Astrocyte of the hippocampus (primary cell): ENCODE measurements around the gene MEX3A.

Experiments used
- DNase-seq: peaks from one replicate; pipeline ENCODE4 v3.0.0; 2011; ENCODE audit warnings: low read depth, low spot score

MEX3A gene

DNA sequence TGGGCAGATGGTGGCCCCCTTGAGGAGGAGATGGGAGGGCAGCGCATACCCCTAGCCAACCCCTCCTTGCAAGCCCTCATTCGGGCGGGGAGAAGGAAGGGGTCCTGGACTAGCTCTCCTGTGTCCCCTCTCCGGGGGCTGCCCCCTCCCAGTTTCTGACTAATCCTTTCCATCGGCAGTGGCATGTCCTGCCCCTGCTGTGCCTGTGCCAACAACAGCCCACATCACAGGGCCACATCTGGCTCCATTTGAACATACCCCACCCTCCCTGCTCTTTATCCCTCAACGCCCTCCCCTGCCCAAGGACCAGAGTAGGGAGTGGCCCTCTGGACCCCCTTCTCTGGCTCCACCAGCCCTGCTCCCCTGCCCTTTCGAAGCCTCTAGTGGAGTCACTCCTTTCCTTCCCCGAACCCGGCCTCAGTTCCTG lies 21.3 kb upstream of the MEX3A start:
- DNase-seq = peak; percentile 68

- peak; percentile 75 for DNase-seq
Measured at GRCh38 chr1:156102633-156103511, 20.6 kb upstream of the MEX3A start.

GRCh38 chr1:156101880-156102279 lies 19.6 kb upstream of the MEX3A start:
- DNase-seq = no peak

- no peak for DNase-seq
Measured at GRCh38 chr1:156100205-156100995, 18.1 kb upstream of the MEX3A start.

DNA sequence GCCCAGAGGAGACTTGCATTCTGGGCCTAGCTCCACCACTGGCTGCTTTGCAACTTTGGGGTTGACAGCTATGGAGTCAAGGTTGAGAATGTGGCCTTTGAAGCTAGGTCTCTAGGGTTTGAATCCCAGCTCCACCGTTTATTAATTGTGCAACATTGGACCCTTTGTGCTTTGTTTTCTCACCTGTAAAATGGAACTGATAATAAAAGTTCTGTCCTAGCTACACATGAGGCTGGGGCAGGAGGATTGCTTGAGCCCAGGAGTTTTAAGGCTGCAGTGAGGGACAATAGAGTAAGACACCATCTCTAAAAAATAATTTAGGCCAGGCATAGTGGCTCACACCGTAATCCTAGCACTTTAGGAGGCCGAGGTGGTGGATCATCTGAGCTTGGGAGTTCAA lies 17.0 kb upstream of the MEX3A start:
- no peak for DNase-seq

- no peak for DNase-seq
Measured at GRCh38 chr1:156098784-156099183, 16.5 kb upstream of the MEX3A start.

GRCh38 chr1:156097499-156098178 lies 15.4 kb upstream of the MEX3A start:
- DNase-seq = no peak

DNA sequence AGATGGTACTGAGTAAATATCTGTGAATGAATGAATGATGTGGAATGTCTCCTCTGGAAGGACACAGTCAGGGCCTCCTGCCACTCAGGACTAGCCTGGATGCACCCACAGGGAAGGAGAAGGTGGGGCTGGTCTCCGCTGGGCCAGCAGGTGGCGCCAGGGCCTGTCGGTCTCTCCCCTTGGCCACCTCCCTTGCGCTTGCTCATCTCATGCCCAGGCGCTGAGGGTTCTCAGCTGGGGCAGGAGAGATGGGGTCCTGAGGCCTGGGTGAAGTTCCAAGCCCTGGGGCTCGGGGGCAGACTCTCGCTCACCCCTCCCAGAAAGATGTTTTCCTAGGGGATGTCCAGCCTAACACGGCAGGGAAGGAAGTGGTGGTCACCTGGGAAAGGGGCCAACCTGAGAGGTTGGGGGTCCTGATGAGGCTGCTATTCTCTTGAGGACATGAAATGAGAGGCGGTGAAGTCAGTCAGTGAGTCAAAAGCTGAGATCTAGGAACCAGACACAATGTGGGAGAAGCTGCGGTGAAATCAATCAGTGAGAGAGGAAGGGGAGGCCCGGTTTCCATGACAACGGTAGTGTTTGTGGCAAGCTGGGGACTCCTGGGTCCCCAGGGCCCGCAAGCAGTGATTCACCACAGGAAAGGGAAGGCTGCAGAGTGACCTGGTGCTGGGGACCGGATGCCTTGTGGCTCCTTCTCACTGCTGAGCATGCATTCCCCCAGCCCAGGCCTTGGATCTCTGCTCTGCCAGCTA lies 14.6 kb upstream of the MEX3A start:
- peak; percentile 94 for DNase-seq

GRCh38 chr1:156095906-156096508 lies 13.7 kb upstream of the MEX3A start:
- no peak for DNase-seq

DNA sequence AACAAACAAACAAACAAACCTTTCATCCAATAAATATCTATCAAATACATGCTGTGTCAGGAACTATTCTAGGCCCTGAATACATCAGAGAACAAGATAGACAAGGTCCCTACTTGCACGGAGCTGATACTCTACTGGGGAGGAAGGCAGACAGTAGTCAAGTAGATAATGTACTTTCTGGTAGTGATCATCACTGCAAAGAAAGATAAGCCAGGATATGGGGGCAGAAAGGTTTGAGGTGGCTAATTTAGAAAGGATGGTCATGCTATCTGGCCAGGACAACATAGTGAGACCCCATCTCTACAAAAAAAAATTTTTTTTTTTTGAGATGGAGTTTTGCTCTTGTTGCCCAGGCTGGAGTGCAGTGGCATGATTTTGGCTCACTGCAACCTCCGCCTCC lies 9.3 kb upstream of the MEX3A start:
- DNase-seq = no peak

DNA sequence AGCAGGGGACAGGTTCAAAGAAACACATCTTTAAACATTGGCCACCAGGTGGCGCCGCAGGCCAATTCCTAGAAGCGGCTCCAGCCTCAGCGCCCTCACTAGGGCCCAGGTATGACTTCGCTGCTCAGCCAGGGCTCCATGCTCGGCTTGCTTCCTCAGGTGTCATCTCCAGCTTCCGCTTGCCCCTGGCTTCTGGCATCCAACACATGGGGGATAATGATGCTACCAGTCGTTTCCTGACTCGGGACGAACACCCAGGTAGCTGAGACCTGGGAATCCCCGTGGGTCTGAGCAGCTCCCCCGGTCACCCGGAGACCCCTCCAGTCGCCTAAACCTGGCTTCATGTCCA lies 8.5 kb upstream of the MEX3A start:
- peak; percentile 91 for DNase-seq

DNA sequence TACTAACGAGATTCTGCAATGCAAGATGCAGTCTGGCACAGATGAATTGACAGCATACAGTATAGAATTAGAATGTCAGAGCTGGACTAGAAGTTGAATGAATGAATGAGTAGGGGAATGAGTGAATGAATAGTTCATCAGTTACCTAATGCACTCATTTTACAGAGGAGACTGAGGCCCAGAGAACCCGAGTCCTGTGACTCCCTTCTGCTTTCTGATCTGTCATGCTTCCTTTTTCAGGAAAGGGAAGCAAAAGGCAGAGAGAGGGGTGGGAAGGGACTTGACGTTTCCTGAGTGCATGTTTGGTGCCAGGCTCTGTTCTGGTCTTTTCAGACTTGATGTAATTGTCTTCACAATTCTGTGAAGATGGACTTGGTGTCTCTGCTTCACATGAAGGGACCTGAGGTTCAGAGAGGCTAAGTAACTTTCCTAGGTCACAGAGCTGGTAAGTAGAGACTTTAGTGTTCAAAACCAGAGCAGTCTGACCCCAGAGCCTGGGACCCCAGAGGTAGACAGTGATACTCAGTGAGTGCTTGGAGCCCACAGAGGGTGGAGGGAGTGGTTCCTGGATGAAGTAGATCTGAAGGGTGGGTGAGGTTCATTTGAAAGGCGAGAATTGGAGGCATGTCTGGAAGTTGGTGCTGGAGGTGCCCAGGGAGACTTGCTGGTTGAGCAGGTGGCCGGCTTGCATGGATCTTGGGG lies 8.0 kb upstream of the MEX3A start:
- no peak for DNase-seq

DNA sequence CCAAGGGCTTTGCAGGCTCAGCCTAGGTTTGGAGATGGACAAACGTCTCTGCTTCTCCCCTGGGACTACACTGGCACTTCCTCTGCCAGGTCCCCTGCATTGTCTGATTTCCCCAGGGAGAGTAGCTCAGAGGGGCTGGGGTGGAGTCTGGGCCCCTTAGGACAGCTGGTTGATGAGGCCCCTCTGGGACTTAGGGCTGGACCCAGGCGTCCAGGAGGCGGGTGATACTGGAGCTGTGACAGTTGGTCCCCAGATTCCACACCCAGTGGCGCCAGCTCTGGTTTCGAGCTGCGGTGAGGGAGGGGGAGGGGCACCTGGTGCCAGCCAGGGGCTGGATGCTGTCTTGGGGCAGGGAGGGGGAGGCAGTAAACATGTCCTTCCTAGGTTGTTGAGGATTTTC lies 7.4 kb upstream of the MEX3A start:
- no peak for DNase-seq

GRCh38 chr1:156086256-156086662 lies 4.0 kb upstream of the MEX3A start:
- DNase-seq = peak; percentile 71

DNA sequence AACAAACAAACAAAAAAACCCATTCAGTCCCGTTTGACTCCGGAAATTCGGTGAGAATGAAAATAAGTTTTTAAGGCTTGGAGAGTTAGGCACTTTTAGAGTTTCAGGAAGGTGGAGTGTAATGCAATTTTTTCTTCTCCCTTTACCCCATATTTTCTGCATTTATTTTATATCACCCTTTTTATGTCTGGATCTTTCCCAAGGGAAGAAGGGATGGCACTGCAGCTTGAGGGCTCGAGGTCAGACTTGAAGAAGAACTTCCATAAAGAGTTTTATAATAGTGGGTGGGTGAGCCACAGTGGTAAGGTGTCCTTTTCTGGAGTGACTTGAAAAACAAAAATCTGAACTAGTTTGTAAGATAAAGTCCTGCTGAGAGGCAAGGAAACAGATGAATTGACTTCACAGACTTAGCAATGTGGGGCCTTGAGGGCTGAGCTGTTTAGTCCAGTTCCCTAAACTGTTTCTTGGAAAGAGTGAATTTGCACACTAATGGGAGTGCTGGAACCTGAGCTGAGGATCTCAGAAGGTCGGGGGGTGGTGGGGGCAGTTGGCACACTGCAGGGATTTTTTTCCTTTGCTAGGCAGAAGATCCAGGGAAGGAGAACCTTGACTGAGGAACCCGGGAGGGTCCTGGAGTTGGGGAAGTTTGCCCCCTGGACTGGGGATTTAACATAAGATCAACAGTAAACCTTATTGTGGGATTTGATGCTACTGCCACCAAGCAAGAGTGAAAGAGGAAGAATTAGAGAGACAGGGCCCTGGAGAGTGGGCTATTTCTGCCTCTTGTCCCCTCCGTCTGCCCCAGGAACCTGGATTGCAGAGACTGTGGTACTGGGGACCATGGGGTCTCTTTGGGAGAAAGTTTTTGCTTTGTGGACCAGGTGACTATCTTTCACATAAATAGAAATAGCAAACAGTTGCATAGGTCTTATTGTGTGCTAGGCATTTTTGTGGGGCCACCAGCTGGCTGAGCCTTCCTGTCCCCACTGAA lies 1.8 kb upstream of the MEX3A start:
- no peak for DNase-seq

- peak; percentile 56 for DNase-seq
Measured at GRCh38 chr1:156081917-156082308, 352 bp downstream of the MEX3A start.

- DNase-seq = peak; percentile 62
Measured at GRCh38 chr1:156081180-156081916, 917 bp downstream of the MEX3A start.

DNA sequence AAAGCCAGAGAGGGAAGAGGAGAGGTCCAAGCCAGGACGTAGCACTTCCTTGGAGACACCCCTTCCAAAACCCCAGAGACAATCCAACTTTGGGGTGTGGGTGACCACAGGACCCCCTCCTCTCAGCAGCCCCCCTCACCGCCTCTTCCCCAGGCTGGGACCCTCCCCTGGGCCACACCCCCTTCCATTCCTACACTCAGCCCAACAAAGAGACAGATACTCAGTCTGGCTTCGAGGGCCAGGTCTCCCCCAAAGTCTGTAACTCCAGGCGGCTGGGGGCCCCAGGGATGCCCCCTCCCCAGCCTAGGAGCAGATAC lies 1.4 kb downstream of the MEX3A start:
- DNase-seq = no peak
